Nephron (organoid): ENCODE data around the gene SMOC2.

Experiments used
- H3K27ac Mint-ChIP-seq, 3 experiments: 2 replicates each; pipeline ENCODE4 v1.8.0; 2020; ENCODE audit warnings: mixed read lengths in 3 of 3, mild to moderate bottlenecking in 2 of 3, moderate library complexity in 1 of 3
- H3K27me3 Mint-ChIP-seq: 2 replicates; pipeline ENCODE4 v1.8.0; 2021; ENCODE audit warnings: low read depth, mild to moderate bottlenecking, moderate library complexity, mixed read lengths
- H3K36me3 Mint-ChIP-seq: 2 replicates; pipeline ENCODE4 v1.8.0; 2020; ENCODE audit warnings: low read depth, mixed read lengths
- H3K4me1 Mint-ChIP-seq: 2 replicates; pipeline ENCODE4 v1.8.0; 2020; ENCODE audit warnings: mixed read lengths
- H3K4me3 Mint-ChIP-seq, 3 experiments: 2 replicates each; pipeline ENCODE4 v1.8.0; 2020; ENCODE audit warnings: mild to moderate bottlenecking in 3 of 3, mixed read lengths in 3 of 3, moderate library complexity in 2 of 3
- H3K9me3 Mint-ChIP-seq: 2 replicates; pipeline ENCODE4 v1.8.0; 2020; ENCODE audit warnings: mixed read lengths
- TF ChIP-seq, protein P1 (sequence below), 3 experiments: fragments of 200-600 bp; sonication (generic); IDR thresholded peaks; one replicate each; pipeline ENCODE4 v1.5.0; 2021; ENCODE audit warnings: antibody characterized with exemption in 3 of 3; ENCODE audit not compliant: unreplicated experiment in 3 of 3

The SMOC2 gene

DNA sequence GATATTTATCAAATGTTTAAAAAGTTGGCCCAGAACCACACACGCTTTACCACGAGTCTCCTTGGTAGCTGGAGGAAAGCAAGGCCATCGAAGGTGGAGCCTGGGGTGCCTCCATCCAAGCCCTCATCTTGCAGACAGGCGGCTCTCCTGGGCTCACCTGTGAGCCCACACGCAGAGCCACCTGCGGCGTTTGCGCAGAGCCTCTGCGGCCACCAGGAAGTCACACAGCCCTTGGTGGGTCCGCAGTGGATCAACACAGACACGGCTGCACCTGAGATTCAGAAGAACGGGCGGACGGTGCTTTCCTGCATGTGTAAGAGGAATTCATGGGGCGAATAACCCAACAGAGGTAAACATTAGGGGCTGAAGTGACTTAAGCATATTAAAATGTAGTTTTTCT is 24.5 kb upstream of the SMOC2 start:
- H3K4me1 Mint-ChIP-seq, result peaks cover 63% of the 10 kb centered on the region
- H3K27ac Mint-ChIP-seq, result peak overlapping the region in 1 of 3 experiments; percentile 33
- TF ChIP-seq, protein P1, sequence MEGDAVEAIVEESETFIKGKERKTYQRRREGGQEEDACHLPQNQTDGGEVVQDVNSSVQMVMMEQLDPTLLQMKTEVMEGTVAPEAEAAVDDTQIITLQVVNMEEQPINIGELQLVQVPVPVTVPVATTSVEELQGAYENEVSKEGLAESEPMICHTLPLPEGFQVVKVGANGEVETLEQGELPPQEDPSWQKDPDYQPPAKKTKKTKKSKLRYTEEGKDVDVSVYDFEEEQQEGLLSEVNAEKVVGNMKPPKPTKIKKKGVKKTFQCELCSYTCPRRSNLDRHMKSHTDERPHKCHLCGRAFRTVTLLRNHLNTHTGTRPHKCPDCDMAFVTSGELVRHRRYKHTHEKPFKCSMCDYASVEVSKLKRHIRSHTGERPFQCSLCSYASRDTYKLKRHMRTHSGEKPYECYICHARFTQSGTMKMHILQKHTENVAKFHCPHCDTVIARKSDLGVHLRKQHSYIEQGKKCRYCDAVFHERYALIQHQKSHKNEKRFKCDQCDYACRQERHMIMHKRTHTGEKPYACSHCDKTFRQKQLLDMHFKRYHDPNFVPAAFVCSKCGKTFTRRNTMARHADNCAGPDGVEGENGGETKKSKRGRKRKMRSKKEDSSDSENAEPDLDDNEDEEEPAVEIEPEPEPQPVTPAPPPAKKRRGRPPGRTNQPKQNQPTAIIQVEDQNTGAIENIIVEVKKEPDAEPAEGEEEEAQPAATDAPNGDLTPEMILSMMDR (IDR thresholded peaks at IDR 0.05; ENCODE audit: unreplicated experiment in 3 of 3), result no peak
- H3K9me3 Mint-ChIP-seq, result no peaks in the 10 kb centered on the region
- H3K27me3 Mint-ChIP-seq, result no peaks in the 10 kb centered on the region
- no peak overlapping the region for H3K4me3 Mint-ChIP-seq
- no peaks in the 10 kb centered on the region for H3K36me3 Mint-ChIP-seq

DNA sequence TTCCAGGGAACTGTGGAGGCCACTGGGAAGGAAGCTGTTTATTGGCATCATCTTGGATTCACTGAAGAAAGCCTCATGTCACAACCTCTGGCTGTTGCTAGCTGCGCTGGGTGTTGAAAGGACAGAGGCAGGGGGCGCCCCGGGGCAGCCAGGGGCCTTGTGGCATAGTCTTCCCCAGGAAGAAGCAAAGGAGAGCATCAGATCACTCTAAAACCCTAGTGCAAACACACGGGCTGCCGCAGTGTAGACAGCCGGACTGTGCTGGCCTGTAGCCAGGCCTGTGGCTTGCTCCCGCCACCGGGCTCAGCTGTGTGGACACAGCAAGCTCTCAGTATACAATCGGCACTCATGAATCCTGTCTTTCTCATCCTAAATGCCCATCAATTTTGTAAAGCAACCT is 23.8 kb upstream of the SMOC2 start:
- H3K4me1 Mint-ChIP-seq, result peaks cover 70% of the 10 kb centered on the region
- H3K4me3 Mint-ChIP-seq, result no peak overlapping the region
- TF ChIP-seq, protein P1 (IDR thresholded peaks at IDR 0.05; ENCODE audit: unreplicated experiment in 3 of 3), result no peak
- no peaks in the 10 kb centered on the region for H3K9me3 Mint-ChIP-seq
- no peaks in the 10 kb centered on the region for H3K36me3 Mint-ChIP-seq
- no peaks in the 10 kb centered on the region for H3K27me3 Mint-ChIP-seq
- H3K27ac Mint-ChIP-seq, result peak overlapping the region in 2 of 3 experiments; percentile 70 to 82

DNA sequence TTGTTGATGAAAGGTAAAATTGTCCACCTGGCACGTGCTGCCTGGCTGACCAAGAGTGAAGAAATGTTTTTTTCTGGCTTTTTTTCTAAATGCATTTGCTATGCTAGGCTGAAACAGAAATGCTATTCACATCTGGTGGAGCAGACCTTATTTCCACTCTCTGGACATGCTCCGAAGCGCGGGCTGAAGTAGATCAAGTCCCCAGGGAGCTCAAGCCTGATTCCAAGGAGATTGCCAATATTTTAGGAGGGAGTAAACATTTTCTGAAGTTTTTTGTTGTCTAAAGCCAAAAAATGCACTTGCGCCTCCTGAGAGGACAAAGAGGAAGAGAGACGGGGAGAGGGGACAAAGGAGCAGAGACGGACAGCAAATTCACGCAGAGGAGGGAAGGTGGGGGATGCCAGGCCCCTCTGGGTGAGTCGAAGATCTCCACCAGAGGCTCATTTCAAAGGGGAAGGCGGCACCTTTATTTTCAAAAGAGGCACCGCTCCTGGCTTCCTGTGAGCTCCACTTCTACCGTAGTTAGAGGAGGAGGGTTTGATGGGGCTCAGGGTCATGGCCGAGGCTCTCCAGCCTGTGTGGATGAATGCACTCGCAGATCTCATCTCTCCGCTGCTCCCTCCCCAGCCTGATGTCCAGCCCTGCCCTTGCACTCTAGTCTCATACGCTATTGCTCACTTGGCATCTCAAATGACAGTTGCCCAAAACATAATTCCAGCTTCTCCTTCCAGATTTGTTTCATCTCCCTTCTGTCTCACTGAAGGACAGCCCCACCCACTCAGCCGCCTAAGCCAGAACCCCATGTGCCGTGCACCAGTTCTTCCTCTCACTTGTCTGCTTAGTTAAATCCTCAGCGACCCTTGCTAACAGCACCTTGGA is 23.1 kb upstream of the SMOC2 start:
- H3K4me1 Mint-ChIP-seq, result peaks cover 70% of the 10 kb centered on the region
- no peaks in the 10 kb centered on the region for H3K9me3 Mint-ChIP-seq
- peak overlapping the region; percentile 14 to 82 (median 70) for H3K27ac Mint-ChIP-seq
- H3K36me3 Mint-ChIP-seq, result no peaks in the 10 kb centered on the region
- H3K27me3 Mint-ChIP-seq, result no peaks in the 10 kb centered on the region
- TF ChIP-seq, protein P1 (IDR thresholded peaks at IDR 0.05; ENCODE audit: unreplicated experiment in 3 of 3), result no peak
- peak overlapping the region in 2 of 3 experiments; percentile 42 to 48 for H3K4me3 Mint-ChIP-seq

DNA sequence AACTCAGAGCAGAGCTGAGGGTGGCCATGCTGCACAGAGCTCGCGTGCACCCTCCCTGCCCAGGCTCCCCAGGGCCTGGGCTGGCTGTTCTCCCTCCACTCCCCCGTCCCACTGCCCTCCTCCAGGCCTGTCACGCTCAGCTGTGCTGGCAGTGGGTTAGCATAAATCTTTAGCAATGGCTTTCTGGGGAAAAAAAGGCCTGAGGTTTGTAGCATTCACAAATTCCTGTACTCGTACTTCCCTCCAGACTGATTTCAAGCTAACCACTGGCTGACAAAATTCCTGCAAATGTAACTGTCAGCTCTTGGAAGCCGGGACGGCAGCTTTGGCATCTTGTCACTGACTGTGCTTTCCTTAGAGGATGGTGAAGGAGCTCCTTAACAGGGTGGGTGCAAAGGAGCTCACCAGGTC is 22.3 kb upstream of the SMOC2 start:
- no peaks in the 10 kb centered on the region for H3K27me3 Mint-ChIP-seq
- TF ChIP-seq, protein P1 (IDR thresholded peaks at IDR 0.05; ENCODE audit: unreplicated experiment in 3 of 3), result no peak
- no peaks in the 10 kb centered on the region for H3K9me3 Mint-ChIP-seq
- no peaks in the 10 kb centered on the region for H3K36me3 Mint-ChIP-seq
- H3K4me1 Mint-ChIP-seq, result peaks cover 69% of the 10 kb centered on the region
- H3K27ac Mint-ChIP-seq, result peak overlapping the region; percentile 54 to 82 (median 79)
- H3K4me3 Mint-ChIP-seq, result peak overlapping the region in 1 of 3 experiments; percentile 26

DNA sequence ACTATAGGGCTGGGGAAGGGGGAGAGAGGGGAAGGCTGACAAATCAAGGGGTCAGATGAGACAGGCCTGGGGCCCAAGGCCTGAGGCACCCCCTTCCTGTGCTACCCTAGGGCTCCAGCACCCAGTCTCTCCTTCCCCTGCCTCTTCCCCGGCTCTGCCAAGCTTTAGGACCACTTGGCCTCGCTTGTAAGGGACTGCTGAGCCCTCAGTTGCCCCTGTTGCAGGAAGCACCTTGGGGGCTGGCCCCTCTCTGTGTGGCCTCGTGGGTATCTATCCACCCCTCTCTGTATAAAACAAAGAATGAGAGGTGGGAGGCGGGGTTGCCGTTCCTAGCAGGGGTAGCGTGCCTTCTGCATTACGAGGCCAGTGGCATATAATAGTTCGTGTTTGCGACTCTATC is 21.4 kb upstream of the SMOC2 start:
- H3K27ac Mint-ChIP-seq, result peak overlapping the region in 1 of 3 experiments; percentile 82
- TF ChIP-seq, protein P1 (IDR thresholded peaks at IDR 0.05; ENCODE audit: unreplicated experiment in 3 of 3), result no peak
- peaks cover 61% of the 10 kb centered on the region for H3K4me1 Mint-ChIP-seq
- H3K9me3 Mint-ChIP-seq, result no peaks in the 10 kb centered on the region
- H3K4me3 Mint-ChIP-seq, result no peak overlapping the region
- H3K27me3 Mint-ChIP-seq, result no peaks in the 10 kb centered on the region
- no peaks in the 10 kb centered on the region for H3K36me3 Mint-ChIP-seq

DNA sequence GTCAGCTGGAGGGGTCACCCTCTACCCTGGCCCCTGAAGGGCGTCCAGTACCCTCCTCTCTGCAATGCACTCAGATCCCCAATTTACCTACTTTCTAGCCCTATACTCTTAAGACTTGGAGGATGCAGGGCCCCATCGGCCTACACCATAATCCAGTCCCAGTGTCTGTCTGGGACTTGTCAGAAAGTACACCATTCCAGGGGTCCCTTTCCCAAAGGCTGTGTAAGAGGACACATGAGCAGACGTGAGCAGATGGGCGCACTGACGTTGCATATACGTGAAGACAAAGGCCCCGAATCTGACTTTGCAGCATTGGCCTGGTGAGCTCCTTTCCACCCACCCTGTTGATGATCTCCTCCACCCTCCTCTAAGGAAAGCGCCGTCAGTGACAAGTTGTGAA is 20.9 kb upstream of the SMOC2 start:
- Mint-ChIP-seq H3K4me1 (peaks cover 56% of the 10 kb centered on the region), H3K36me3 (no peaks in the 10 kb centered on the region), H3K9me3 (no peaks in the 10 kb centered on the region), H3K27ac (peak overlapping the region in 1 of 3 experiments; percentile 34), H3K4me3 (no peak overlapping the region), H3K27me3 (no peaks in the 10 kb centered on the region)
- TF ChIP-seq, protein P1 (IDR thresholded peaks at IDR 0.05; ENCODE audit: unreplicated experiment in 3 of 3), result no peak
